Myocyte (in vitro differentiated cells): ENCODE results near the gene NBL1. TPM values are rescaled to one million over a fixed set of nuclear protein-coding genes. Genes with fewer than 3 reads are reported as not detected.

Experiments used
- DNase-seq: peaks from one replicate; pipeline ENCODE4 v3.0.0-alpha.2; 2012; ENCODE audit warnings: low read depth
- total RNA-seq: library from RNA; depleted of rRNA; stranded (reverse); fragments of >200 nt; gene quantifications from 2 replicates; pipeline ENCODE4 v1.2.3, GENCODE V29; 2014

The NBL1 gene
- total RNA-seq, 1 donor from 2014 or later = 4.3 TPM

DNA sequence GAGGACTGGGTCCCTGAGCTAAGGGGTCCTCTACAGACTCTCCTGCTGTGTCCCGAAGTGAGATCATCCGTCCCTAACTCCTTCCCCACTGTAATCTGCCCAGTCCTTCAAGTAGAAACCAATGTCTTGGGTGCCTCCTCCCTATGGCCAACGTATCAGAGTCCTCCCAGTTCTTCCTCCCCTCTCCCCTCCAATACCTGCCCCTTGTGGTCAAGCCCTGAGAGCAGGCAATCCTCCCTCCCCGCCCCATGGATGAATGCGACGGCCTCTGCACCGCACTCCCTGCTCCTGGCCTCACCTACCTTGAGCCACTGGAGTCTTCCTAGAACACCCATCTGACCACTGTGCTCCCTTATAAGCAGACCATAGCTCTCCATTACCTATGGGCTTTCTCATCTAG is 51.7 kb downstream of the NBL1 start:
- no peak for DNase-seq

DNA sequence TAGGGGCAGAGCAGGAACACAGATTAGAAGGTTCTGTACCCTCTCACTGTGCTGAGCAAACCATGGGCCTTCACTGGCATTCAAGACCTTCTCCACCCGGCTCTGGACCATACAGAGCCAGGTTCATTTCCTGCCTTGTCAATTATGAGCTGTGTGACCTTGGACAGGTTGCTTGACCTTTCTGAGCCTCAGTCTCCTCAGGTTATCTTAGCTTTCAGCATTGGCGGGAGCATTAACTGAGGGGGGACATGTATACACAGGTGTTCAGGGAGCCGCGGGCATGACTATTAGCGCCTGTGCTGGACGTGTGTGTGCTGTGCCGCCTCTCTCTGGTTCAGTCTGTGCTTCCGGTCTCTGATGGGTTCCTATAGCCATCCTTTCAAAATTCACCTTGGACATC is 52.7 kb downstream of the NBL1 start:
- no peak for DNase-seq

- DNase-seq = no peak
Measured at GRCh38 chr1:19698181-19698580, 54.1 kb downstream of the NBL1 start.

DNA sequence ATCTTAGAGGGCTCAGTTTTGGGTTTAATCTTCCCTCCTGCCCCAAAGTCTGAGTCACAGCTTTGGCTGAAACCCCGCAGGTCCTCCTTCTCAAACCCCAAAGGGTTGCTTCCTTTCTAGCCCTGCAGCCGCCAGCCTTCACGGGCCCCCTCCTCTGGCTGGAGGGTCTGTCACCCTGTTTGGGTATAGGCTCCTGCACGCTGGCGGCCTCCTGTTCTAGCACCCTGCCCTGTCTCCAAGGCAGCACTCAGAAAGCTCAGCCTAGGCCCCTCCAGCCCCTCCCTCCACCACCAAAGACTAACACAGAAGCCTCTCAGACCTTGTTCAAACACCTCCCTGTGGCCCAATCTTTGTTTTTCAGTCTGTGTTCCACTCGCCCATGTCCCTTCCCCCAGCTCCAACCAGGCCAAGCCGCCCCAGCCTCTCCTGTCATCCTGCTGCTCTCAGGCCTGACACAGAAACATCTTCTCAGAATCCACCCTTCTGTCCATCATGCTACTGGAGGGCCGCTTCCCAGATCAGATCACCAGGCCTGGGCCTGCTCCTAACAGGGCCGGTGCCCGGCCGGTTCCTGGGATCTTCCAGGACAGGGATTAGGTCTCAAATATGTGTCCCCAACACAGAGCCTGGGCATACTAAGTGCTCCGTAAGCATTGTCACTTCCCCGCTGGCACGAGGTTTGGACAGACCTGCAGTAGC is 56.1 kb downstream of the NBL1 start:
- DNase-seq = no peak

- no peak for DNase-seq
Measured at GRCh38 chr1:19703280-19703679, 59.2 kb downstream of the NBL1 start.

- peak; percentile 80 for DNase-seq
Measured at GRCh38 chr1:19704247-19705113, 60.4 kb downstream of the NBL1 start.

DNA sequence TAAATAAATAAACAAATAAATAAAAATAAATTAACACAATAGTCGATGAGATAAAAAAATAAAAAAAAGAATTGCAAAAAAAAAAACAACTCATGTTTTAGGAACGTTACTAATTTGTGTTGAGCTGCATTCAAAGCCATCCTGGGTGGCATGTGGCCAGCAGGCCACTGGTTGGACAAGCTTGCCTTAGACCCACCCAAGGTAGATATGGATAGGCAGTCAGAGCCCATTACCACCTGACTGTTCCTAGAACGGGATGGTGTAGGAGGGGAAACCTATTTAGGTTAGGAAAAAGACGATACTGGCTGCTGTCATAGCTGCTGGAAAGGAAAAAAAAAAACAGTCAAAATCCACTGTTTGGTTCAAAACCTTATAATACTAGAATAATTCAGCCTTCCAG is 61.4 kb downstream of the NBL1 start:
- DNase-seq = no peak

DNA sequence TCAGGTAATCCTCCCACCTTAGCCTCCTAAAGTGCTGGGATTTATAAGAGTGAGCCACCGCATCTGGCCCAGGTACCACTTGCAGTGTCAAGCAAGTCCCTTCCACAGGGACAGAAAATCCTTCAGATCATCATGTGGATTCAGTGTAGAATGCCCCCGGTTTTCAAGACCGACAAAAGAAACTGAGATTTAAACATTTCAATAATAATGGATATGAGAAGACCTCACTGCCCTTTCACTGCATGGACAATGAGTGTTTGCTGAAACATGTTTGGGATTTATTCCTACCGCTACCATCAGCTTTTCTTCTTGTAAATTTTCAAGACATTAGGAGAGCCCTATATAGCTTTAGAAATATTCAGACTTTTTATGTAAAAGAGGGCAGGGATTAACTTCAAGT is 62.0 kb downstream of the NBL1 start:
- no peak for DNase-seq

Other genes with a start within 250 kb of the NBL1 start
- 101 and 116 TPM in 2 replicates for gene CAPZB, start 158.8 kb upstream of the NBL1 start, total RNA-seq
- 0.10 TPM in 1 of 2 replicates, not detected in the other for gene HTR6, start 20.6 kb downstream of the NBL1 start, total RNA-seq
- gene TMCO4, start 155.6 kb downstream of the NBL1 start, total RNA-seq = 11.0 and 15.8 TPM in 2 replicates
- not detected in 2 replicates for gene RNF186, start 171.0 kb downstream of the NBL1 start, total RNA-seq
- gene OTUD3, start 238.1 kb downstream of the NBL1 start, total RNA-seq = 10.6 and 12.5 TPM in 2 replicates